22Rv1 (cell line): ENCODE results near the gene TMEM244.

ENCODE experiments used
- ZFX ChIP-seq: fragments of 450-650 bp; IDR thresholded peaks from 2 replicates; pipeline ENCODE4 v1.6.1; 2017; ENCODE audit warnings: antibody characterized with exemption, borderline replicate concordance
- TF ChIP-seq, protein P1 (sequence below): fragments of 450-650 bp; IDR thresholded peaks from 2 replicates; pipeline ENCODE4 v1.5.1; 2017; ENCODE audit warnings: mild to moderate bottlenecking

DNA sequence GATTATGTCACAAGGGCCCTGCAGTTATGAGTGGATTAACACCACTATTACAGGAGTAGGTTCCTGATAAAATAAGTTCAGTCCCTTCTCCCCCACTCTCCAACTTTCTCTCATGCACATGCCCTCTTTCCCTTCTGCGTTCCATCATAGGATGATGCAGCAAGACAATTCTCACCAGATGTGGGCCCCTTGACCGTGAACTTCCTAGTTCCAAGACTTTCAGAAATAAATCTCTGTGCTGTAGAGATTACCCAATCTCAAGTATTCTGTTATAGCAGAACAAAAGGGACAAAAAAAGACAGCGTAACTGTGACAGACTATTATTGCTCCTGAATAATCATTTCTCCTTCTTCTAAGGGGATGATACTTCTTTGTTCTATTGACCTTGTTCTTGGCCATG lies 33.8 kb upstream of the TMEM244 start:
- TF ChIP-seq, protein P1, sequence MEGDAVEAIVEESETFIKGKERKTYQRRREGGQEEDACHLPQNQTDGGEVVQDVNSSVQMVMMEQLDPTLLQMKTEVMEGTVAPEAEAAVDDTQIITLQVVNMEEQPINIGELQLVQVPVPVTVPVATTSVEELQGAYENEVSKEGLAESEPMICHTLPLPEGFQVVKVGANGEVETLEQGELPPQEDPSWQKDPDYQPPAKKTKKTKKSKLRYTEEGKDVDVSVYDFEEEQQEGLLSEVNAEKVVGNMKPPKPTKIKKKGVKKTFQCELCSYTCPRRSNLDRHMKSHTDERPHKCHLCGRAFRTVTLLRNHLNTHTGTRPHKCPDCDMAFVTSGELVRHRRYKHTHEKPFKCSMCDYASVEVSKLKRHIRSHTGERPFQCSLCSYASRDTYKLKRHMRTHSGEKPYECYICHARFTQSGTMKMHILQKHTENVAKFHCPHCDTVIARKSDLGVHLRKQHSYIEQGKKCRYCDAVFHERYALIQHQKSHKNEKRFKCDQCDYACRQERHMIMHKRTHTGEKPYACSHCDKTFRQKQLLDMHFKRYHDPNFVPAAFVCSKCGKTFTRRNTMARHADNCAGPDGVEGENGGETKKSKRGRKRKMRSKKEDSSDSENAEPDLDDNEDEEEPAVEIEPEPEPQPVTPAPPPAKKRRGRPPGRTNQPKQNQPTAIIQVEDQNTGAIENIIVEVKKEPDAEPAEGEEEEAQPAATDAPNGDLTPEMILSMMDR = no peak
- no peak for TF ChIP-seq ZFX
